Astrocyte of the spinal cord (primary cell): Measurements from ENCODE around the gene KMT5C.

Source experiments
- DNase-seq: peaks from one replicate; pipeline ENCODE4 v3.0.0; 2011; ENCODE audit warnings: low read depth, low spot score
- H3K4me3 ChIP-seq: 2 replicates; pipeline ENCODE4 v1.5.1; 2011; ENCODE audit warnings: low read depth, mild to moderate bottlenecking, low read length, moderate library complexity
- in situ Hi-C: cut with HindIII; loops from 2 replicates; pipeline ENCODE4 v1.10.0; 2017; ENCODE audit warnings: low sequenced_read_pairs
- TF ChIP-seq, protein P1 (sequence below): IDR thresholded peaks from 2 replicates; pipeline ENCODE4 v1.5.1; 2012; ENCODE audit warnings: low read depth, mild to moderate bottlenecking, low read length, inconsistent platforms

KMT5C gene

DNA sequence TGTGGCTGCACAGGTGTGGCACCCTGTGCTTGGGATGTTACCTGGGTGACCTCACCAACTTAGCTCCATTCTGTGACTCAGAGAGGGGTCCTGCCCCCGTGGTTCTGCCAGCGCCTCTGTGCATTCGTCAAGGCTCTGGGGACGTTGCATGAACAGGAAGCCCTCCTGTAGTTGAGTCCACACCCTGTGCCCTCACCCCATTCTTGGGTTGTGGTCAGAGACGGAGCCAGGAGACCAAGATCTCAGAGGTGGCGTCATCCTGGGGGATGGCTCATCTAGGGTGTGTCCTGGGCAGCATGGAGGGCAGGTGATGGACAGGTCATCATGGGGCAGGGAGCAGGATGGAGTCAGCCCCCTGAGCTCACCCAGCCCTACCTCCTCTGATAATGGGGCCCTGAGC is 12.4 kb downstream of the KMT5C start:
- in situ Hi-C loops, result no loop called here
- no peak overlapping the region for H3K4me3 ChIP-seq
- TF ChIP-seq, protein P1, sequence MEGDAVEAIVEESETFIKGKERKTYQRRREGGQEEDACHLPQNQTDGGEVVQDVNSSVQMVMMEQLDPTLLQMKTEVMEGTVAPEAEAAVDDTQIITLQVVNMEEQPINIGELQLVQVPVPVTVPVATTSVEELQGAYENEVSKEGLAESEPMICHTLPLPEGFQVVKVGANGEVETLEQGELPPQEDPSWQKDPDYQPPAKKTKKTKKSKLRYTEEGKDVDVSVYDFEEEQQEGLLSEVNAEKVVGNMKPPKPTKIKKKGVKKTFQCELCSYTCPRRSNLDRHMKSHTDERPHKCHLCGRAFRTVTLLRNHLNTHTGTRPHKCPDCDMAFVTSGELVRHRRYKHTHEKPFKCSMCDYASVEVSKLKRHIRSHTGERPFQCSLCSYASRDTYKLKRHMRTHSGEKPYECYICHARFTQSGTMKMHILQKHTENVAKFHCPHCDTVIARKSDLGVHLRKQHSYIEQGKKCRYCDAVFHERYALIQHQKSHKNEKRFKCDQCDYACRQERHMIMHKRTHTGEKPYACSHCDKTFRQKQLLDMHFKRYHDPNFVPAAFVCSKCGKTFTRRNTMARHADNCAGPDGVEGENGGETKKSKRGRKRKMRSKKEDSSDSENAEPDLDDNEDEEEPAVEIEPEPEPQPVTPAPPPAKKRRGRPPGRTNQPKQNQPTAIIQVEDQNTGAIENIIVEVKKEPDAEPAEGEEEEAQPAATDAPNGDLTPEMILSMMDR, result no peak
- DNase-seq, result no peak

DNA sequence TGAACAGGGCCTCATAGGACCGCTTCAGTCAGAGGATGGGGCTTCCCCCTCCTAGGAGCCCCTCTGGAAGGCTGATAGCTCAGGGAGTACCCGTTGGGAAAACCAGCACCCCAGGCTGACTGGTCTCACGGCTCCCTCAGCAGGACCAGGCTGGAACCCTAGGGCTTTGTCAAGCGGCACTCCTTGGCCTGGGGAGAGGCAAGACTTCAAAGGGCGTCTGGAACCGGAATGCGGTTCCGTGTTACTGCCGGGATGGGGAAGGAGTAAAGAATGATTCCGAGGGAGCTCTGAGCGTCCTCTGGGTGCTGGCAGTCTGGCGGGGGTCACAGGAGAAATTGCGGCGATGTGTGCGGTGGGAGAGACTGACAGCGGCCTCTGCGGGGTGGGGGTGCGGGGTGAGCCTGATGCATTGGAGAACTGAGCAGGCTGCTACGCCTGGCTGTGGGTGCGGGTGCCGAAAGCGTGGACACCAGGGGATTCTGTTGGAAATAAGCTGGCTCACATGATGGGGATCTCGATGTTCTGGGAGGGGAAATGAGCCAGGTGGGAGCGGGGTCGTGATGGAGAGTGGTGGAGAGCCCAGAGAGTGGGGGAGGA is 13.0 kb downstream of the KMT5C start:
- no peak overlapping the region for H3K4me3 ChIP-seq
- in situ Hi-C loops, result no loop called here
- TF ChIP-seq, protein P1, result no peak
- DNase-seq, result no peak

DNA sequence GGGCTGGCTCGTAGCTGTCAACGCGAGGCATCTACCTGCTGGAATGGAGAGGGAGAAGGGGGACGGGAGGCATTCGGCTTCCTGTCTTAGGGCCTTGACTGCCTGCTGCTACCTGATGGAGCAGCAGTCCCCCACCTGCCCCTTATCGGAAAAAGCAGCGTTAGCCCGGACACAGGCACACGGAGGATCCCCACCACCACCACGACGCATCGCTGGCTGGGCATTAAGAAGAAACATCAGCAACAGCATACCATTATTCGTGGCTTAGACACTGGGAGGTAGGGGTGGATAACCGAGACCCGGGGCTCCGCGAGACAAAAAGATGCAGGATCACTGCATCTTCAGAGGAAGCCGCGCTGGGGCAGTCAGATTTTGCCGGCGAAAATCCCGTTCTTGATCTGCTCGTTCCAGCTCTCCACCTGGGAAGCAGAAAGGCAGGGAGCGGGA is 13.7 kb downstream of the KMT5C start:
- TF ChIP-seq, protein P1, result no peak
- DNase-seq, result no peak
- H3K4me3 ChIP-seq, result peak overlapping the region; percentile 44
- in situ Hi-C loops, result no loop called here

DNA sequence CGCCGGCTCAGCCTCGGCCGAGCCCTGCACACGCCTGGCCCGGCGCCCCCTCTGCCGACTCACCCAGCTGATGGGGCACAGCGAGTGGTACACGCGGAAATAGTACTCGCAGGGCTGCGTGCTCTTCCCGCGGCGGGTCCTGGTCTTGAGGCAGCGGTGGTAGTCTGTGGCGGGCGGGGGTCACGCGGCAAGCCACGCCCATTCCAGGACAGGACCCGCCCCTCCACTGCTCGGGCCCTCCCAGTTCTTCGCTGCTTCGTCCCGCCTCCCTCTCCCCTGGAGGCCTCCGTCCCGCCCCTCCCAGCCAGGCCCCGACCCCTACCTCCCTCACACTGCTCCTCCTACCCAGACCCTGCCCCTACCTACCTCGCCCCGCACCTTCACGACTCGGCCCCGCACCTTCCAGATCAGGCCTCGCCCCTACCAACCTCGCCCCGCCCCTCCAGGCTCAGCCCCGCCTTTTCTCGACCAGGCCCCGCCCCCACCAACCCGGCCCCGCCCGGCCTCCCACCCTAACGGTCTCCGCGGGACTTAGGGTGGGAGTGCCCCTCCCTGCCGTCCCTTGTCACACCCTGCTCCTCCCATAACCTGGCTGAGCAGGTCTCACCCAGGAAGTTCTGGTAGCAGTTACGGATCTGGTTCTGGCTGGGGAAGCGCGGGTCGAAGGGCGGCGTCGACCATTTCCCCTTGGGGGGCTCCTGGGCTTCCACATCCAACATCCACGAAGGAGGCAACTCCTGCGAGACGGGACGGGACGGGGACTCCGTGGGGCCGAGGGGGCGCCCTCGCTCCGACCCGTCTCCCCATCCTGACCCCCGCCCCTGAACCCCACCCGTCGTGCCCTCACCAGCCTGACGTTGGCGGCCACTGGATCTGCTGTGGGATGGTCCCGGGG is 14.4 kb downstream of the KMT5C start:
- in situ Hi-C loops, result no loop called here
- H3K4me3 ChIP-seq, result peak overlapping the region; percentile 44
- peak; percentile 52 for DNase-seq
- TF ChIP-seq, protein P1, result no peak

DNA sequence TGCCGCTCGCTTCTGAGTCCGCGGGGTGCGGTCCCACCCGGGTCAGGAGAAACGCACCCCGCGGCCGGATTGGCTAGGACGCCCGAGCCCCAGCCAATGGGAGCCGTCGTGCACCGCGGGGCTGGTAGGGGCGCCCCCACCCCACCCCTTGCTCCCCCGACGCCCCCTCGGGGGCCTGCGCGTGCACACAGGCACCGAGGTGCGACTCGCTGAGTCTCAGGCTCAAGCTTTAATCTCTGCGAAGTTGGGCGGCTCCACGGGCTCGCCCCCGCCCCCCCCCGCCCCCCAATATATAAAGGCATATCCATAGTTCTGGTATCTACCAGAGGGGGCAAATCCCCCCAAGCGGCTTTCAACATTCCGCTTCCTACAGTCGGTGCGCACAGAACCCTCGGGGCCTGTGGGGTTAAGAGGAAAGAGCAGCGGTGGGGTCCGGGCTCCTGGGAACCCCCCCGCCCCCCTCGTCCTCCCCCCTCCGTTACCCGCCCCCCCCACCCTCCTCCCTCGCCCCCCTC is 15.1 kb downstream of the KMT5C start, which contains the start of gene COX6B2:
Gene COX6B2, minus strand, starts transcription at position 22 of the 515 bp plus-strand sequence. CDS start 198 bp downstream, outside the sequence.
- no peak for DNase-seq
- in situ Hi-C loops, result no loop called here
- TF ChIP-seq, protein P1, result no peak
- peak within 1 kb of the TSS; percentile 44 for H3K4me3 ChIP-seq

DNA sequence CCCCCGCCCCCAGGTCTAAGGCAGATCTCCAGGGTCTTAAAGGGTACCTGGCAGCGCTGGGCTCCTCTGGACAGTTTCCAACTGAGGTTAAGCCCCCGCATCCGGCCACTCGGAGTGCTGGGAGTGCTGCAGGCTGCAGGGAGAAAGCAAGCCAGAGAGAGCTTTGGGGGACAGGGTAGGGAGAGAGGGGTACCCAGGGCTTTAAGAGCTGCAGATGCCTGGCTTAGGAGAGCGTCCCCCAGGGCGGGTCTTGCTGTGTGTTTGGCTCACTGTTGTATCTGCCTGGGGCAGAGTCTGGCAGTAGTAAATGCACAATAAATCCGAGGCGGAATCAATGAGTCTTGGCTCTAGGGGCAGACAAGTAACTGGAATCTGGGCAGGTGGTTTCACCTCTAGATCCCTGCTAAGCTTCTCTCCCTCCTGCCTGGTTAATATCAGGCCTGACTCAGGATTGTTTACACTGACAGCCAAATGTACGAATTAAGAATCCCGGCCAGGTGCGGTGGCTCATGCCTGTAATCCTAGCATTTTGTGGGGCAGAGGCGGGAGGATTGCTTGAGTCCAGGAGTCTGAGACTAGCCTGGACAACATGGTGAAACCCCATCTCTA is 15.6 kb downstream of the KMT5C start:
- in situ Hi-C loops, result no loop called here
- no peak overlapping the region for H3K4me3 ChIP-seq
- TF ChIP-seq, protein P1, result no peak
- DNase-seq, result no peak
